Neural cell (in vitro differentiated cells): ENCODE data around the gene LRRC46.

Experiments used
- CTCF ChIP-seq: fragments of 450-650 bp; IDR thresholded peaks from 2 replicates; pipeline ENCODE4 v1.5.1; 2014; ENCODE audit warnings: antibody characterized with exemption, mild to moderate bottlenecking, moderate library complexity; ENCODE audit not compliant: poor library complexity, severe bottlenecking
- POLR2AphosphoS5 ChIP-seq: IDR thresholded peaks from 2 replicates; pipeline ENCODE4 v1.6.1; 2012
- TAF1 ChIP-seq: IDR thresholded peaks from 2 replicates; pipeline ENCODE4 v1.6.1; 2012; ENCODE audit warnings: low read depth
- TF ChIP-seq, protein P1 (sequence below): IDR thresholded peaks from 2 replicates; pipeline ENCODE4 v1.6.1; 2012; ENCODE audit warnings: borderline replicate concordance

DNA sequence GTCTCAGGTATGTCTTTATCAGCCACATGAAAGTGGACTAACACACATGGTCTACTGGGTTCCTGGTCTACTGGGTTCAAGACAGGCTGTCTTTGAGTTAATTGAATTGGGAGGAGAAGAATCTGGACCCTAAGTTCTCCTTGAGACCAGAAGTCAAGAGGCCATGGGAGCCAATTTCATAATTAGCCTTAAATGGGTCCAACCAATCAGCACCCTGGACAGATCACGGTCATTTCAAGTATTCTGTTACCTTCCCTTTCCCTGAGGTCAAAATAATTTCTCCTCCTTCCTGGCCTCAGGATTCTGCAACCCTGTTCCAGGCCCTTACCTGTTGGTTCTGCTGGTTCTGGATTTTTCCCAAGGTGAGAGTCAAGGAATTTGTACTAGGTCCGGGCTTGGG lies 33.7 kb upstream of the LRRC46 start:
- TF ChIP-seq CTCF = no peak
- no peak for TF ChIP-seq TAF1
- TF ChIP-seq POLR2AphosphoS5 = no peak
- TF ChIP-seq, protein P1, sequence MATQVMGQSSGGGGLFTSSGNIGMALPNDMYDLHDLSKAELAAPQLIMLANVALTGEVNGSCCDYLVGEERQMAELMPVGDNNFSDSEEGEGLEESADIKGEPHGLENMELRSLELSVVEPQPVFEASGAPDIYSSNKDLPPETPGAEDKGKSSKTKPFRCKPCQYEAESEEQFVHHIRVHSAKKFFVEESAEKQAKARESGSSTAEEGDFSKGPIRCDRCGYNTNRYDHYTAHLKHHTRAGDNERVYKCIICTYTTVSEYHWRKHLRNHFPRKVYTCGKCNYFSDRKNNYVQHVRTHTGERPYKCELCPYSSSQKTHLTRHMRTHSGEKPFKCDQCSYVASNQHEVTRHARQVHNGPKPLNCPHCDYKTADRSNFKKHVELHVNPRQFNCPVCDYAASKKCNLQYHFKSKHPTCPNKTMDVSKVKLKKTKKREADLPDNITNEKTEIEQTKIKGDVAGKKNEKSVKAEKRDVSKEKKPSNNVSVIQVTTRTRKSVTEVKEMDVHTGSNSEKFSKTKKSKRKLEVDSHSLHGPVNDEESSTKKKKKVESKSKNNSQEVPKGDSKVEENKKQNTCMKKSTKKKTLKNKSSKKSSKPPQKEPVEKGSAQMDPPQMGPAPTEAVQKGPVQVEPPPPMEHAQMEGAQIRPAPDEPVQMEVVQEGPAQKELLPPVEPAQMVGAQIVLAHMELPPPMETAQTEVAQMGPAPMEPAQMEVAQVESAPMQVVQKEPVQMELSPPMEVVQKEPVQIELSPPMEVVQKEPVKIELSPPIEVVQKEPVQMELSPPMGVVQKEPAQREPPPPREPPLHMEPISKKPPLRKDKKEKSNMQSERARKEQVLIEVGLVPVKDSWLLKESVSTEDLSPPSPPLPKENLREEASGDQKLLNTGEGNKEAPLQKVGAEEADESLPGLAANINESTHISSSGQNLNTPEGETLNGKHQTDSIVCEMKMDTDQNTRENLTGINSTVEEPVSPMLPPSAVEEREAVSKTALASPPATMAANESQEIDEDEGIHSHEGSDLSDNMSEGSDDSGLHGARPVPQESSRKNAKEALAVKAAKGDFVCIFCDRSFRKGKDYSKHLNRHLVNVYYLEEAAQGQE = no peak
